Lower leg skin (tissue), 3 donors: ENCODE results near the gene LRRC32.

Source experiments
- POLR2A ChIP-seq, 2 donors: fragments of 450-650 bp; IDR thresholded peaks; one replicate each; pipeline ENCODE4 v1.6.1; 2016 to 2017; ENCODE audit warnings: antibody characterized with exemption in 2 of 2, mild to moderate bottlenecking in 1 of 2, moderate library complexity in 1 of 2
- TF ChIP-seq, protein P1 (sequence below), 3 donors: fragments of 450-650 bp; IDR thresholded peaks; one replicate each; pipeline ENCODE4 v1.5.1; 2016; ENCODE audit warnings: antibody characterized with exemption in 3 of 3, mild to moderate bottlenecking in 3 of 3, moderate library complexity in 2 of 3

DNA sequence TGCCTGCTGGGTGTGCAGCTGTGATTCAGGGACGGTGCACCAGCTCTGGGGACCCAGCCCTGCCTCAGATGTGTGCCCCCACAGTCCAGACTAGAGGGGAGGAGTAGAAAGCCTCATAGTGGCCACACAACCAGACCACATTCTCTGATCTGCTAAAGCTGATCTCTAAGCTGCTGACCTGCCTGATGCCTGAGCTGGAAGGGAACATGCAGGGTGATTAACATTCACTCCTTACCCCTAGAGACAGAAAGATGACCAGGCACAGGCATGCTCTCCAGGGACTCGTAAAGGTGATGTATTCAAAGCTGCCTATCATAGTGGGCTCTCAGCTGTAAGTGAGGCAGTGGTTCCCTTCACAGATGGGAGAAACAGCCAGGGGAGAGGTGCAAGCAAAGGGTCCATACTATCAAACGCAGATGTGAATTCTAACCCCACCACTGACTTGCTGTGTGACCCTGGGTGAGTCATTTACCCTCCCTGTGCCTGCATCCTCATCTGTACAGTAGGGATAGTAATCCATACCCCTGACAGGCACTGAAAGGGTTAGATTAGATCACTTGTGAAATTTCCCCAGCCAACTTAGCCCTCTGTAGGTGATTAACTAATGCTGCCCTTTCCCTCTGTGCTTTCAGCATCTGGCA, 29.0 kb upstream of the LRRC32 start:
- TF ChIP-seq, protein P1, sequence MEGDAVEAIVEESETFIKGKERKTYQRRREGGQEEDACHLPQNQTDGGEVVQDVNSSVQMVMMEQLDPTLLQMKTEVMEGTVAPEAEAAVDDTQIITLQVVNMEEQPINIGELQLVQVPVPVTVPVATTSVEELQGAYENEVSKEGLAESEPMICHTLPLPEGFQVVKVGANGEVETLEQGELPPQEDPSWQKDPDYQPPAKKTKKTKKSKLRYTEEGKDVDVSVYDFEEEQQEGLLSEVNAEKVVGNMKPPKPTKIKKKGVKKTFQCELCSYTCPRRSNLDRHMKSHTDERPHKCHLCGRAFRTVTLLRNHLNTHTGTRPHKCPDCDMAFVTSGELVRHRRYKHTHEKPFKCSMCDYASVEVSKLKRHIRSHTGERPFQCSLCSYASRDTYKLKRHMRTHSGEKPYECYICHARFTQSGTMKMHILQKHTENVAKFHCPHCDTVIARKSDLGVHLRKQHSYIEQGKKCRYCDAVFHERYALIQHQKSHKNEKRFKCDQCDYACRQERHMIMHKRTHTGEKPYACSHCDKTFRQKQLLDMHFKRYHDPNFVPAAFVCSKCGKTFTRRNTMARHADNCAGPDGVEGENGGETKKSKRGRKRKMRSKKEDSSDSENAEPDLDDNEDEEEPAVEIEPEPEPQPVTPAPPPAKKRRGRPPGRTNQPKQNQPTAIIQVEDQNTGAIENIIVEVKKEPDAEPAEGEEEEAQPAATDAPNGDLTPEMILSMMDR (IDR thresholded peaks at IDR 0.05), result no peak
- TF ChIP-seq POLR2A (IDR thresholded peaks at IDR 0.05), result no peak
